Fibroblast of skin of left biceps (primary cell): ENCODE data around the gene CADPS2.

ENCODE experiments used
- DNase-seq, 2 experiments: peaks; one replicate each; pipeline ENCODE4 v3.0.0-alpha.2; 2013; ENCODE audit warnings: low read depth in 2 of 2

CADPS2 gene

GRCh38 chr7:122886357-122887081 is at the start of gene CADPS2:
Gene CADPS2, minus strand, starts transcription at chr7:122886460. Its CDS starts 123 bp downstream, at chr7:122886337.
- no peak for DNase-seq

GRCh38 chr7:122935620-122936019 is 49.4 kb upstream of the CADPS2 start:
- no peak for DNase-seq

- no peak for DNase-seq
Measured at GRCh38 chr7:122919643-122920181, 33.5 kb upstream of the CADPS2 start.

- no peak for DNase-seq
Measured at GRCh38 chr7:122914812-122915211, 28.6 kb upstream of the CADPS2 start.

- DNase-seq, result no peak
Measured at GRCh38 chr7:122913608-122914007, 27.3 kb upstream of the CADPS2 start.

- no peak for DNase-seq
Measured at GRCh38 chr7:122902751-122903495, 16.7 kb upstream of the CADPS2 start.

- DNase-seq, result no peak
Measured at GRCh38 chr7:122901250-122901649, 15.0 kb upstream of the CADPS2 start.

- no peak for DNase-seq
Measured at GRCh38 chr7:122896509-122896908, 10.2 kb upstream of the CADPS2 start.

- DNase-seq, result no peak
Measured at GRCh38 chr7:122893486-122893885, 7.2 kb upstream of the CADPS2 start.

- DNase-seq, result no peak
Measured at GRCh38 chr7:122889116-122889515, 2.9 kb upstream of the CADPS2 start.

- no peak for DNase-seq
Measured at GRCh38 chr7:122887848-122888247, 1.6 kb upstream of the CADPS2 start.

GRCh38 chr7:122887198-122887597 is 938 bp upstream of the CADPS2 start:
- no peak for DNase-seq

- DNase-seq, result no peak
Measured at GRCh38 chr7:122885583-122886356, 490 bp downstream of the CADPS2 start.

- DNase-seq, result no peak
Measured at GRCh38 chr7:122884186-122884585, 2.1 kb downstream of the CADPS2 start.

- DNase-seq, result no peak
Measured at GRCh38 chr7:122883049-122883680, 3.1 kb downstream of the CADPS2 start.

- DNase-seq, result no peak
Measured at GRCh38 chr7:122881324-122881723, 4.9 kb downstream of the CADPS2 start.

- no peak for DNase-seq
Measured at GRCh38 chr7:122869260-122869659, 17.0 kb downstream of the CADPS2 start.

- DNase-seq, result no peak
Measured at GRCh38 chr7:122867471-122867980, 18.7 kb downstream of the CADPS2 start.

- DNase-seq, result no peak
Measured at GRCh38 chr7:122864838-122865237, 21.4 kb downstream of the CADPS2 start.

- no peak for DNase-seq
Measured at GRCh38 chr7:122864016-122864415, 22.2 kb downstream of the CADPS2 start.

GRCh38 chr7:122858320-122858719 is 27.9 kb downstream of the CADPS2 start:
- no peak for DNase-seq
